GM18499 (cell line): ENCODE data around the gene VPS4B.
"Not testable (repeated sequence)": the region's sequence is repeated elsewhere in the genome, so short reads cannot be mapped to it uniquely, and the experiment has no call there.

Source experiments
- ATAC-seq: cut with Tn5 transposase; IDR thresholded peaks from one replicate; pipeline ENCODE4 v1.9.1; 2021; ENCODE audit warnings: moderate number of reproducible peaks; ENCODE audit not compliant: insufficient read depth, unreplicated experiment

VPS4B gene

GRCh38 chr18:63376538-63376937 lies 45.7 kb downstream of the VPS4B start:
- no peak for ATAC-seq

GRCh38 chr18:63374540-63374939 lies 47.7 kb downstream of the VPS4B start:
- ATAC-seq = no peak

DNA sequence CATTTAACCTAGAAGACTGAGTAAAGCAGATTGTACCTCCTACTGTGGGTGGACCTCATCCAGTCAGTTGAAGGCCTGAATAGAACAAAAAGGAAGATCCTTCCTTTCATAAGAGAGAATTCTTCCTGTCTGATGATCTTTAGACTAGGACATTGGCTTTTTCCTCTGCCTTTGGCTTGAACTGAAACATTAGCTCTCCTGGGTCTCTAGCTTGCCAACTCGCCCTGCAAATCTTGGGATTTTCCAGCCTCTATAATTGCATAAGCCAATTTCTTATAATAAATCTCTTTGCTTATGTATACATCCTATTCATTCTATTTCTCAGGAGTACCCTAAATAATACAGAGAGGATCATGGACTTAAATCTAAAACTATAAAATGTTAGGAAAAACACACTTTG lies 49.1 kb downstream of the VPS4B start:
- ATAC-seq = no peak

GRCh38 chr18:63368611-63369010 lies 53.7 kb downstream of the VPS4B start:
- ATAC-seq = no peak

GRCh38 chr18:63367053-63367953 lies 55.0 kb downstream of the VPS4B start, which contains the start of gene KDSR:
TSS of gene KDSR (minus strand) at chr18:63367206. CDS start at chr18:63367118, 88 bp downstream.
- peak; percentile 80 for ATAC-seq

- no peak for ATAC-seq
Measured at GRCh38 chr18:63366213-63367052, 55.8 kb downstream of the VPS4B start.

GRCh38 chr18:63365876-63366212 lies 56.4 kb downstream of the VPS4B start:
- ATAC-seq = no peak

DNA sequence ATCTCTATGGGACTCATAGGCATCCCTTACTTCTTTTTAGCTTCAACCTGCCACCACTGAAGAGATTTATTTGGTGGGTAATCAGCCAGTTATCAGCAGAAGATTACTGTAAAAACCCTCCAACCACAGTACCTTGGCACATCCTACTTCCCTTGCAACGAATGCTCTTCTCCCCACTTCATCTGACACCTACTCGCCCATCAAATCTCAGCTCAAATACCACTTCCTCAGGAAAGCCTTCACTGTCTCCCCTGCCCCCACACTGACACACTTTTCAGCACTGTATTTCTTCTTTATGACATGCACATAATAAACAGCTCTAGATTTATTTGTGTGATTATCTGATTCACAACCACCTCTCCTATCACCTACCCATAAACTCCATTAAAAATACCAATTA lies 58.3 kb downstream of the VPS4B start:
- ATAC-seq = no peak

DNA sequence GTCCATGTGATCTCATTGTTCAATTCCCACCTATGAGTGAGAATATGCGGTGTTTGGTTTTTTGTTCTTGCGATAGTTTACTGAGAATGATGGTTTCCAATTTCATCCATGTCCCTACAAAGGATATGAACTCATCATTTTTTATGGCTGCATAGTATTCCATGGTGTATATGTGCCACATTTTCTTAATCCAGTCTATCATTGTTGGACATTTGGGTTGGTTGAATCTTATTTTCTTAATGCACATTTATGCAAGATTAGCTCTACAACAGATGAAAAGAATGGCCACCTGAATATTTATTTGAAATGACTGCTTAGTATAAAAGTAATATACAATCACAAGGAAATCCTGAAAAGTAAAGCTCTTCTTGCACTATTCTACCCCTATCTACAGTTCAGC lies 58.9 kb downstream of the VPS4B start:
- ATAC-seq = not testable (repeated sequence)

DNA sequence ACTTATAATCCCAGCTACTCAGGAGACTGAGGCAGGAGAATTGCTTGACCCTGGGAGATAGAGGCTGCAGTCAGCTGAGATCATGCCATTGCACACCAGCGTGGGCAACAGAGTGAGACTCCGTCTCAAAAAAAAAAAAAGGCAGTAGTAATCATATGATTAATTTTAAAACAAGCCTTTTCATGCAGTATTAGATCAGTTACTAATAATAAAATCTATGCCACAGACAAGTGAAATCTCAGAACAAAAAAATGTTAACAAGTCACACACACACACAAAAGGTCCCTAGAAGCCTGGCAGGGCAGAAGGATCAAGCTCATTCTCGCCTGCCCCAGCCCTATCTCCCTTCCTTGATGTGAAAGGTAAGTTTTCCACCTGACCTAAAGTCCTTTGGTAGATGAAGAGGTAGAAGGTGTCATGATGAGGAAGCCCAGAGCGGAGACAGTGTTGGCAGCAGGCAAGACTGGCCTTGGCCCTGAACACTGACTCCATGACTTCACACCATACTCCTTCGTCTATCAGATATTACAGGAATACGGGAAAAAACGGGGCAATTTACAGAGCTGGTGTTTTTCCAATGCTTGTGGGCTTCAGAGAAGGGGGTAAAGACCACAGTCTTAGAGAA lies 65.9 kb downstream of the VPS4B start:
- no peak for ATAC-seq

- no peak for ATAC-seq
Measured at GRCh38 chr18:63350230-63350629, 72.0 kb downstream of the VPS4B start.

DNA sequence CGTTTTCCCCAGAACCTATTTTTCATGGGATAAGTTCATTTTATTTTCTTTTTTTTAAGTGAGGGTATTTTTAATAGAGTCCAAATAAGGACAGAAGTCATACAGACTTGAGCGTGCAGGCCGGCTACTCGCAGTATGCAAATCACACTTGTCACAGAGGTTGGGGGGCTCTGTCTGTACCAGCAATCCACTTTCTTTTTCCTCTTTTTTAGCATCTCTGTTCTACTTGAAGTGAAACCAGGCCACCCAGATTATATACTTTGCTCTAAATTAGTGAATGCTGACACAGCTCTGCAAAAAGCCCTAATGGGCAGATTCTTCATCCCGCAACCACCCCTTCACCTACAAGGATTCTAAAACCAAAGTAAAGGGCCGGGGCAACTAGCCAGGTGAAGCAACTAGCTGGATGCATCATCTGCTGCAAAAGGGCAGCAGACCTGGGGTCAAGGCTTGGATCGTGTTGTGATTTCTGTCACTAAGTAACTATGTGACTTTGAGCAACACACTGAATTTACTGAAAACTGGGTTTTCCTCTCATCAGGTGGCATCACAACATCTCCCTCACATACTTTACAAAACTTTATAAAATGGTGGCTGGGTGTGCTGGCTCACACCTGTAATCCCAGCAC lies 73.7 kb downstream of the VPS4B start:
- ATAC-seq = no peak

DNA sequence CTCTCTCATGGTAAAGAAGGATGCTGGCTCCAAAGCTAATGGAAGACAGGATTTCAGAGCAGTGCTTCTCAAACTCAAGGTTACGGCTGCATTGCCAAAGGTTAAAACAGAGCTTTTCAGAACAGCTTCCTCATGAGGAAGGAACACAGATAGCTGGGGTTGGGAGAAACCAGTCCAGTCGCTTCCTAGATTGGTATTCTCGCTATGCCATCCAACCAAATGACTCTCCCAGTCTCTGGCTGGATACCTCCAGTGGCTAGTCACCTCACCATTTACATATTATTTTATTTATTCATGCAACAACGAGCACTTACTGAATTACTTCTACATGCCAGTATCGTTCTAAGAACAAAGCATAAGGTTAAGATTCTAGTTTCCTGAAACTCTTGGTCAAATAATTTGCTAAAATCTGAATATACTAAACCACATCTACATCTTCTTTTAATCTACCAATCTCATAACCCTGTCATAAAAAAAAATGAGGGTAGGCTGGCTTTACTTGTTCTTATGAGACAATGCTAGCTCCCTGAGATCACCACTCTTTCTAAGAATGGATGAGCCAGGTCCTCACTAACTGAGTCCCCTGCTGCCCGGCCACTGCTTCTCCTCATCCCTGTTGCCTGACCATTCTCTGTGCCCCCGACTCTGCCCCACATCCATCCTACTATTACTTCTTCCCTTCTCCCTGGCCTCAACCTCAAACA lies 75.6 kb downstream of the VPS4B start:
- no peak for ATAC-seq

- ATAC-seq = no peak
Measured at GRCh38 chr18:63346031-63346430, 76.2 kb downstream of the VPS4B start.

DNA sequence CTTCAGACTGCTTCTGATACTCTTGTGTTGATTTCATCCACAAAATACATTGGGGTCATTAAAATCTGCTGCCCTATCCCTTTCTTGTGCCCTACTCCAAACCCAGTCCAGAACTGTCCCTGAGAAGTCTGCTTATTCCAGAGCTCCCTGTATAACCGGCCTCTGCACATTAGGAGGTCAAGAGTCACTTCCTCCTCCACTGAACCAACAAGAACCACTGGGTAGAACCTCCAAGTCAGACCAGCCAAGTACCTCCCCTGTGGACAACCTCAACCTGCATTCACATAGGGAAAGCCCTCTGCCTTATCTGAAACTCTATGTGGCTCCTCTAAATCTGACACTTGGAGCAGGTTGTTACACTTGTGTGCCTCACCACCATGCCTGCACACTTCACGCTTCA lies 77.4 kb downstream of the VPS4B start:
- ATAC-seq = no peak

DNA sequence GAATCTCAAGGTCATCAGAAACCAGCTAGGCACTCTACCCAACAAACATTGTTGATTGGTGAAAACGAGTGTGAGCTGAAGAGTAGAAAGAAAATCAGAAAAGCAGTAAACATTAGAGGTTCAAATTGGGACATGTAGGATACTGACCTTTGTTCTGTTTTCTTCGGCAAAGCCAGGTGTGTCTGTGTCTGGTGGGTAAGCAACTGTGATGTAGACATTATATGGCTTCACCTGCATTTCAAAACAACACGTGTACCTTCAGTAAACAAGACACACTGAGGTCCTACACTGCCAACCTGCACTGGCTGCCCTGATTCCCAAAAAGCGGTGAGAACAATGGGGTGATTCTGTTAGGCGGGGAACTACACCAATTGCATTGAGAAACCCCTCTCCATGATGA lies 78.0 kb downstream of the VPS4B start:
- ATAC-seq = no peak

GRCh38 chr18:63342206-63342605 lies 80.1 kb downstream of the VPS4B start:
- ATAC-seq = peak; percentile 56

GRCh38 chr18:63339920-63340484 lies 82.3 kb downstream of the VPS4B start:
- no peak for ATAC-seq
